Measurements from ENCODE around the gene APOBEC3F.
"Not testable (repeated sequence)": the region's sequence is repeated elsewhere in the genome, so short reads cannot be mapped to it uniquely, and the experiment has no call there.

The APOBEC3F gene

GRCh38 chr22:39040538-39041296 is at the start of gene APOBEC3F:
Gene APOBEC3F (plus strand): TSS chr22:39040864. CDS start chr22:39040961, 97 bp downstream.
- DNase-seq (ENCODE audit: low read depth in 2 of 3, low spot score in 2 of 3) = peak in 2 of 3 experiments; percentile 29 to 47

GRCh38 chr22:38992871-38993371 is 47.7 kb upstream of the APOBEC3F start:
- DNase-seq (ENCODE audit: low read depth in 2 of 3, low spot score in 2 of 3) = not testable (repeated sequence)

GRCh38 chr22:38996105-38996504 is 44.6 kb upstream of the APOBEC3F start:
- no peak for DNase-seq (ENCODE audit: low read depth in 2 of 3, low spot score in 2 of 3)

- no peak for DNase-seq (ENCODE audit: low read depth in 2 of 3, low spot score in 2 of 3)
Measured at GRCh38 chr22:38997518-38997917, 43.1 kb upstream of the APOBEC3F start.

GRCh38 chr22:39003165-39003638 is 37.5 kb upstream of the APOBEC3F start:
- DNase-seq (ENCODE audit: low read depth in 2 of 3, low spot score in 2 of 3) = peak in 2 of 3 experiments; percentile 36 to 47

GRCh38 chr22:39007177-39007576 is 33.5 kb upstream of the APOBEC3F start:
- no peak for DNase-seq (ENCODE audit: low read depth in 2 of 3, low spot score in 2 of 3)

GRCh38 chr22:39008271-39008850 is 32.3 kb upstream of the APOBEC3F start:
- not testable (repeated sequence) for DNase-seq (ENCODE audit: low read depth in 2 of 3, low spot score in 2 of 3)

GRCh38 chr22:39010946-39011345 is 29.7 kb upstream of the APOBEC3F start:
- DNase-seq (ENCODE audit: low read depth in 2 of 3, low spot score in 2 of 3) = no peak

- DNase-seq (ENCODE audit: low read depth in 2 of 3, low spot score in 2 of 3) = no peak
Measured at GRCh38 chr22:39012533-39013511, 27.8 kb upstream of the APOBEC3F start.

- DNase-seq (ENCODE audit: low read depth in 2 of 3, low spot score in 2 of 3) = not testable (repeated sequence)
Measured at GRCh38 chr22:39013561-39013941, 27.1 kb upstream of the APOBEC3F start.

- DNase-seq (ENCODE audit: low read depth in 2 of 3, low spot score in 2 of 3) = peak; percentile 52 to 62 (median 58)
Measured at GRCh38 chr22:39013942-39014722, 26.5 kb upstream of the APOBEC3F start, which contains the start of gene APOBEC3C. Gene APOBEC3C (plus strand): TSS chr22:39014257. CDS start chr22:39014363, 106 bp downstream.

GRCh38 chr22:39014723-39015121 is 25.9 kb upstream of the APOBEC3F start:
- not testable (repeated sequence) for DNase-seq (ENCODE audit: low read depth in 2 of 3, low spot score in 2 of 3)

- DNase-seq (ENCODE audit: low read depth in 2 of 3, low spot score in 2 of 3) = no peak
Measured at GRCh38 chr22:39016592-39016991, 24.1 kb upstream of the APOBEC3F start.

- no peak for DNase-seq (ENCODE audit: low read depth in 2 of 3, low spot score in 2 of 3)
Measured at GRCh38 chr22:39017596-39018365, 22.9 kb upstream of the APOBEC3F start.

GRCh38 chr22:39020021-39020651 is 20.5 kb upstream of the APOBEC3F start:
- not testable (repeated sequence) for DNase-seq (ENCODE audit: low read depth in 2 of 3, low spot score in 2 of 3)

GRCh38 chr22:39021552-39022250 is 19.0 kb upstream of the APOBEC3F start:
- no peak for DNase-seq (ENCODE audit: low read depth in 2 of 3, low spot score in 2 of 3)

GRCh38 chr22:39024519-39025308 is 15.9 kb upstream of the APOBEC3F start:
- no peak for DNase-seq (ENCODE audit: low read depth in 2 of 3, low spot score in 2 of 3)

Measured in activated CD8-positive, alpha-beta memory T cell treated with anti-CD3 and anti-CD28 coated beads for 48 hours (primary cell).